IMR-90 (cell line): ENCODE measurements around the gene NPHP4. TPM values are rescaled to one million over a fixed set of nuclear protein-coding genes. Genes with fewer than 3 reads are reported as not detected.

Experiments used
- ATAC-seq: fragments of 200-7000 bp; cut with Tn5 transposase; 2 replicates; pipeline ENCODE4 v1.9.1; 2020; ENCODE audit warnings: low read depth, mild to moderate bottlenecking, moderate library complexity
- BruUV-seq: library from RNA; stranded (reverse); fragments of 400-500 nt; replicated peaks from 2 replicates; lab custom pipeline; 2021; lab: Mats Ljungman, UMichigan
- CTCF ChIA-PET: fragments of 300-600 bp; formaldehyde crosslinking; extraction: SDS; loops from one replicate; lab custom pipeline; 2021; ENCODE audit warnings: antibody characterized with exemption; lab: Yijun Ruan, JAX
- POLR2A ChIA-PET: fragments of 300-600 bp; sonication (Branson Sonifier 250); formaldehyde crosslinking; loops from one replicate; lab custom pipeline; 2022; ENCODE audit warnings: antibody characterized with exemption; ENCODE audit not compliant: unreplicated experiment; lab: Charles Lee
- DNase-seq: peaks from one replicate; pipeline ENCODE4 v3.0.0; 2013
- H2AFZ ChIP-seq: replicated peaks from 2 replicates; pipeline ENCODE3; 2013; ENCODE audit warnings: low read length, mild to moderate bottlenecking; ENCODE audit not compliant: poor library complexity
- H2AK5ac ChIP-seq: 2 replicates; pipeline ENCODE4 v1.6.1; 2013; ENCODE audit warnings: low read depth, low read length, inconsistent platforms
- H2AK9ac ChIP-seq: replicated peaks from 2 replicates; pipeline ENCODE3; 2013; ENCODE audit warnings: mild to moderate bottlenecking, low read depth, low read length, moderate library complexity; ENCODE audit not compliant: poor library complexity
- H2BK120ac ChIP-seq: 2 replicates; pipeline ENCODE4 v1.6.1; 2013; ENCODE audit warnings: low read depth, low read length, inconsistent platforms
- H2BK15ac ChIP-seq: 3 replicates; pipeline ENCODE4 v1.6.1; 2013; ENCODE audit warnings: low read depth, low read length, inconsistent platforms
- H2BK20ac ChIP-seq: 2 replicates; pipeline ENCODE4 v1.6.1; 2013; ENCODE audit warnings: low read depth, mild to moderate bottlenecking, inconsistent platforms, low read length, moderate library complexity
- H2BK5ac ChIP-seq: 2 replicates; pipeline ENCODE4 v1.6.1; 2013; ENCODE audit warnings: mild to moderate bottlenecking, low read depth, low read length, inconsistent platforms; ENCODE audit not compliant: poor library complexity, severe bottlenecking
- H3K14ac ChIP-seq: replicated peaks from 2 replicates; pipeline ENCODE4 v1.6.1; 2013; ENCODE audit warnings: low read depth, low read length, inconsistent platforms
- H3K18ac ChIP-seq: 2 replicates; pipeline ENCODE4 v1.6.1; 2013; ENCODE audit warnings: low read depth, low read length, control low read depth
- H3K23ac ChIP-seq: 2 replicates; pipeline ENCODE4 v1.6.1; 2013; ENCODE audit warnings: low read depth, low read length, inconsistent platforms
- H3K27ac ChIP-seq: 2 replicates; pipeline ENCODE4 v1.5.1; 2013; ENCODE audit warnings: mild to moderate bottlenecking, control low read depth, low read length; ENCODE audit not compliant: insufficient read depth
- H3K27me3 ChIP-seq: 2 replicates; pipeline ENCODE4 v1.6.1; 2013; ENCODE audit warnings: low read length; ENCODE audit not compliant: control insufficient read depth, insufficient read depth
- H3K36me3 ChIP-seq: 2 replicates; pipeline ENCODE4 v1.6.1; 2013; ENCODE audit warnings: low read length, mixed read lengths; ENCODE audit not compliant: control insufficient read depth, insufficient read depth
- H3K4ac ChIP-seq: 2 replicates; pipeline ENCODE4 v1.6.1; 2013; ENCODE audit warnings: low read depth, low read length, inconsistent platforms
- H3K4me1 ChIP-seq: 2 replicates; pipeline ENCODE4 v1.6.1; 2013; ENCODE audit warnings: low read length, mixed read lengths; ENCODE audit not compliant: control insufficient read depth, insufficient read depth
- H3K4me2 ChIP-seq: 2 replicates; pipeline ENCODE4 v1.6.1; 2013; ENCODE audit warnings: low read depth, mild to moderate bottlenecking, control low read depth, low read length, moderate library complexity
- H3K4me3 ChIP-seq: 2 replicates; pipeline ENCODE4 v1.5.1; 2013; ENCODE audit warnings: low read depth, mild to moderate bottlenecking, control low read depth, low read length, moderate library complexity; ENCODE audit not compliant: insufficient read depth
- H3K56ac ChIP-seq: 2 replicates; pipeline ENCODE4 v1.6.1; 2013; ENCODE audit warnings: low read length, inconsistent platforms; ENCODE audit not compliant: insufficient read depth; ENCODE audit errors: extremely low read depth
- H3K79me1 ChIP-seq, 2 experiments: 2 replicates each; pipeline ENCODE4 v1.6.1; 2013; ENCODE audit warnings: low read length in 2 of 2, inconsistent platforms in 1 of 2, low read depth in 1 of 2
- H3K9ac ChIP-seq: 2 replicates; pipeline ENCODE4 v1.6.1; 2013; ENCODE audit warnings: low read depth, low read length, control low read depth
- H3K9me1 ChIP-seq: 2 replicates; pipeline ENCODE4 v1.6.1; 2013; ENCODE audit warnings: low read length, inconsistent platforms; ENCODE audit not compliant: insufficient read depth
- H3K9me3 ChIP-seq: 2 replicates; pipeline ENCODE4 v1.6.1; 2013; ENCODE audit warnings: low read length; ENCODE audit not compliant: control insufficient read depth, insufficient read depth
- H4K20me1 ChIP-seq: 2 replicates; pipeline ENCODE4 v1.6.1; 2013; ENCODE audit warnings: low read length, inconsistent platforms; ENCODE audit not compliant: insufficient read depth
- H4K5ac ChIP-seq: 2 replicates; pipeline ENCODE4 v1.6.1; 2013; ENCODE audit warnings: mild to moderate bottlenecking, low read depth, low read length, control low read depth
- H4K8ac ChIP-seq, 2 experiments: 2 replicates each; pipeline ENCODE4 v1.6.1; 2013; ENCODE audit warnings: low read depth in 2 of 2, low read length in 2 of 2, control low read depth in 1 of 2, inconsistent platforms in 1 of 2
- H4K91ac ChIP-seq: 2 replicates; pipeline ENCODE4 v1.6.1; 2013; ENCODE audit warnings: low read depth, low read length, inconsistent platforms; ENCODE audit not compliant: insufficient read depth
- CEBPB ChIP-seq: IDR thresholded peaks from 2 replicates; pipeline ENCODE4 v1.6.1; 2012; ENCODE audit warnings: low read depth, low read length, improper control_type of control experiment
- CHD1 ChIP-seq: IDR thresholded peaks from 2 replicates; pipeline ENCODE4 v1.6.1; 2012; ENCODE audit warnings: low read depth, low read length, improper control_type of control experiment
- CTCF ChIP-seq: conservative IDR thresholded peaks from 2 replicates; pipeline ENCODE4 v1.5.1; 2012; ENCODE audit warnings: mild to moderate bottlenecking, low read depth, low read length, improper control_type of control experiment
- ELK1 ChIP-seq: fragments of 150-350 bp; IDR thresholded peaks from 2 replicates; pipeline ENCODE4 v1.6.1; 2016; ENCODE audit warnings: low read depth, mild to moderate bottlenecking, low read length, moderate library complexity, borderline replicate concordance
- FOS ChIP-seq: fragments of 150-350 bp; IDR thresholded peaks from 2 replicates; pipeline ENCODE4 v1.6.1; 2016; ENCODE audit warnings: low read depth, low read length
- MAFK ChIP-seq: IDR thresholded peaks from 2 replicates; pipeline ENCODE4 v1.6.1; 2012; ENCODE audit warnings: low read depth, low read length, improper control_type of control experiment
- MAZ ChIP-seq: IDR thresholded peaks from 2 replicates; pipeline ENCODE4 v1.6.1; 2012; ENCODE audit warnings: low read depth, mild to moderate bottlenecking, low read length, improper control_type of control experiment, moderate library complexity, borderline replicate concordance
- MXI1 ChIP-seq: IDR thresholded peaks from 2 replicates; pipeline ENCODE4 v1.6.1; 2012; ENCODE audit warnings: low read depth, mild to moderate bottlenecking, low read length, moderate library complexity, borderline replicate concordance
- RCOR1 ChIP-seq: IDR thresholded peaks from 2 replicates; pipeline ENCODE4 v1.6.1; 2012; ENCODE audit warnings: mild to moderate bottlenecking, low read length, improper control_type of control experiment; ENCODE audit not compliant: insufficient replicate concordance
- SMC3 ChIP-seq: fragments of 150-350 bp; IDR thresholded peaks from 2 replicates; pipeline ENCODE4 v1.6.1; 2016; ENCODE audit warnings: low read depth, mild to moderate bottlenecking, antibody characterized with exemption, low read length, moderate library complexity
- USF2 ChIP-seq: fragments of 150-350 bp; IDR thresholded peaks from 2 replicates; pipeline ENCODE4 v1.6.1; 2017; ENCODE audit warnings: mild to moderate bottlenecking, antibody characterized with exemption, low read length, low read depth
- WGBS, 2 experiments: methylation state at CpG; one replicate each; pipeline versions ENCODE4 v1.1.5 to v1.1.7; 2013; ENCODE audit warnings: missing lambda C conversion rate in 2 of 2; ENCODE audit not compliant: insufficient read length in 1 of 2; ENCODE audit errors: extremely low coverage in 2 of 2; 5-methylcytosine and 5-hydroxymethylcytosine counted together
- dilution Hi-C: fragments of 300-500 bp; cut with HindIII; formaldehyde crosslinking; loops from one replicate; pipeline ENCODE4 v1.14.3; 2018; ENCODE audit warnings: low sequenced_read_pairs; ENCODE audit not compliant: unreplicated experiment
- in situ Hi-C: fragments of 300-500 bp; cut with MboI; formaldehyde crosslinking; loops from 3 replicates; pipeline ENCODE4 v1.14.3; 2019; ENCODE audit warnings: low sequenced_read_pairs, inconsistent platforms, mixed read lengths
- intact Hi-C: fragments of 100-400 bp; cut with micrococcal nuclease; formaldehyde crosslinking; loops from 2 replicates; pipeline ENCODE4 v1.10.0; 2022
- polyA plus RNA-seq, 3 experiments: library from polyadenylated mRNA; depleted of rRNA; stranded (reverse); fragments of >200 nt; gene quantifications; 2 replicates each; pipeline ENCODE4 v1.2.3, GENCODE V29; 2012; ENCODE audit warnings: low replicate concordance in 1 of 3
- total RNA-seq: library from RNA; depleted of rRNA; stranded (reverse); fragments of >200 nt; gene quantifications from 2 replicates; pipeline ENCODE4 v1.2.3, GENCODE V29; 2012

Gene NPHP4
- total and polyA plus RNA-seq, 2 of the 4 experiments (the other 2 are of a cell fraction), result 2.0 to 5.5 TPM

- no peak for TF ChIP-seq CHD1
These were observed 10.7 kb upstream of the NPHP4 start (continued) for GRCh38 chr1:6002714-6003501.

GRCh38 chr1:6001992-6002576, 9.9 kb upstream of the NPHP4 start:
- Histone ChIP-seq H3K4ac (no peak overlapping the region), H2BK5ac (no peak overlapping the region), H3K4me3 (no peak overlapping the region), H4K91ac (no peak overlapping the region), H3K9me3 (no peaks in the 10 kb centered on the region), H2BK20ac (no peak overlapping the region), H3K27ac (no peak overlapping the region), H4K8ac (no peak overlapping the region), H2AFZ (no peak overlapping the region), H2BK15ac (no peak overlapping the region), H3K23ac (no peak overlapping the region), H2BK120ac (no peak overlapping the region), H2AK9ac (no peak overlapping the region), H3K36me3 (no peaks in the 10 kb centered on the region), H3K56ac (no peak overlapping the region), H3K14ac (no peak overlapping the region), H3K9me1 (no peaks in the 10 kb centered on the region), H3K4me2 (no peak overlapping the region), H4K20me1 (no peaks in the 10 kb centered on the region; the same call in 1 of the 2 replicates), H3K9ac (no peak overlapping the region), H3K79me1 (no peaks in the 10 kb centered on the region), H4K5ac (no peak overlapping the region), H3K4me1 (no peaks in the 10 kb centered on the region), H3K27me3 (no peaks in the 10 kb centered on the region; the same call in 1 of the 2 replicates), H2AK5ac (no peak overlapping the region), H3K18ac (no peak overlapping the region)
- ATAC-seq, result no peak
- dilution Hi-C loops, result no loop called here
- in situ Hi-C loops, result no loop called here
- intact Hi-C loops, result no loop called here
- DNase-seq, result no peak
- ChIA-PET POLR2A (no interaction called here), CTCF (interaction anchor here (0.5 to 1.2 kb wide), 3 partner anchors 8 to 111 kb away, joined by 3 to 5 read pairs (median 4); no protein-coding TSS in a partner anchor)
- 54% methylated on average over 7 of the region's 13 CpGs; no CpG with 5 or more reads in 1 of the 2 experiments for WGBS, 2 experiments
- BruUV-seq, result no TSS peak
- no peak for TF ChIP-seq RCOR1
- TF ChIP-seq MXI1, result no peak
- no peak for TF ChIP-seq USF2
- no peak for TF ChIP-seq MAZ
- TF ChIP-seq CHD1, result no peak
- TF ChIP-seq CTCF, result no peak
- no peak for TF ChIP-seq MAFK
- TF ChIP-seq FOS, result no peak
- no peak for TF ChIP-seq CEBPB
- TF ChIP-seq ELK1, result no peak
- no peak for TF ChIP-seq SMC3
